Activated CD4-positive, alpha-beta T cell treated with anti-CD3 and anti-CD28 coated beads, Interleukin-2, amount 50 U/mL, for 4 hours (primary cell): ENCODE measurements around the gene TP53I3.
A peak's percentile ranks its signal among the peaks of the same experiment; 100 is the strongest.
"Not testable (repeated sequence)": the region's sequence is repeated elsewhere in the genome, so short reads cannot be mapped to it uniquely, and the experiment has no call there.

ENCODE experiments used
- DNase-seq, 2 experiments: peaks; one replicate each; pipeline ENCODE4 v3.0.0-alpha.2; 2020

The TP53I3 gene

DNA sequence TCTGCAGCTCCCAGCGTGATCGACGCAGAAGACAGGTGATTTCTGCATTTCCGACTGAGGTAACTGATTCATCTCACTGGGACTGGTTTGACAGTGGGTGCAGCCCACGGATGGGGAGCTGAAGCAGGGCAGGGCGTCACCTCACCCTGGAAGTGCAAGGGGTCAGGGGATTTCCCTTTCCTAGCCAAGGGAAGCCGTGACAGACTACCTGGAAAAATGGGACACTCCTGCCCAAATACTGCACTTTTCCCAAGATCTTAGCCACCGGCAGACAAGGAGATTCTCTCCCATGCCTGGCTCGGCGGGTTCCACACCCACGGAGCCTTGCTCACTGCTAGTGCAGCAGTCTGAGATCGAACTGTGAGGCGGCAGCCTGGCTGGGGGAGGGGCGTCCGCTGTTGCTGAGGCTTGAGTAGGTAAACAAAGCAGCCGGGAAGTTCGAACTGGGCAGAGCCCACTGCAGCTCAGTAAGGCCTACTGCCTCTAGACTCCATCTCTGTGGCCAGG is 10.6 kb upstream of the TP53I3 start:
- not testable (repeated sequence) for DNase-seq

GRCh38 chr2:24093270-24093669 is 8.6 kb upstream of the TP53I3 start:
- not testable (repeated sequence) for DNase-seq

DNA sequence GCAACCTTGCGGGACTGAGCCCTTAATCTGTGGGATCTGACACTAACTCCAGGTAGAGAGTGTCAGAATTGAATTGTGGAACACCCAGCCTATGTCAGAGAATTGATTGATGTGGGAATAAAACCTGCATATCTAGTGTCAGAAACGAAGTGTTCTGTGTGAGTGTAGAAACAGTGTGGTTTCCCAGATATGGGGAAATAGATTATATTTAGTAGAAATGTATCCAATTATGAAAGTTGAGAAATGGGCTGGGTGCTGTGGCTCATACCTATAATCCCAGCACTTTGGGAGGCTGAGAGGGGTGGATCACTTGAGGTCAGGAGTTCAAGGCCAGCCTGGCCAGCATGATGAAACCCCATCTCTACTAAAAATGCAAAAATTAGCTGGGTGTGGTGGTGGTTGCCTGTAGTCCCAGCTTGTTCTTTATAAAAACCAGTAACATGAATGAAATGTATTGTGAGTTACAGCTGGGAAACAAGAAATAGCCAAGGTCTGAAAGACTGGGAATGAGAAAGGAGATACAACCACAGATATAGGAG is 4.3 kb upstream of the TP53I3 start:
- DNase-seq = no peak

DNA sequence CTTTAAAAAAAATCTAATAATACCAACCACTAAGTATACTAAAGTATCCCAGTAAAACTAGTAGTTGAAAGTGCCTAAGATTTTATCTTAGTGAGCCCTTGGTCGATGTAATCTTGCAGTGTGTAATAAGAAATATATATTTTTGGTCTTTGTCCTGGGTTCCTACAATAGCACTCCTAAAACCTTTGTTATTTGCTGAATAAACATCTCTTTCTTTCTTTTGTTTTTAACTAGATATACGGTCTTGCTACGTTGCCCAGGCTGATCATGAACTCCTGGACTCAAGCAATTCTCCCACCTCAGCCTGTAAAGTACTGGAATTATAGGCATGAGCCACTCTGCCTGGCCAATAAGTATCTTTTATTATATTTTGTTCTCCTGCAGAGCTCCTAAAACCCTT is 2.4 kb upstream of the TP53I3 start:
- no peak for DNase-seq

GRCh38 chr2:24086241-24086640 is 1.6 kb upstream of the TP53I3 start:
- DNase-seq = no peak

GRCh38 chr2:24085200-24085489 is 511 bp upstream of the TP53I3 start:
- DNase-seq = no peak

- no peak for DNase-seq
These were observed 858 bp downstream of the TP53I3 start for GRCh38 chr2:24083567-24084385.

GRCh38 chr2:24082787-24083566 is 1.7 kb downstream of the TP53I3 start:
- DNase-seq = no peak

GRCh38 chr2:24080701-24081100 is 3.9 kb downstream of the TP53I3 start:
- no peak for DNase-seq

GRCh38 chr2:24077879-24078278 is 6.8 kb downstream of the TP53I3 start:
- DNase-seq = no peak

- DNase-seq = no peak
These were observed 7.1 kb downstream of the TP53I3 start for GRCh38 chr2:24077535-24077877.

- DNase-seq = no peak
These were observed 7.6 kb downstream of the TP53I3 start for GRCh38 chr2:24076849-24077534.

GRCh38 chr2:24075915-24076848 is 8.5 kb downstream of the TP53I3 start, which contains the start of gene SF3B6:
Gene SF3B6 (minus strand): TSS chr2:24076326. CDS start chr2:24076229, 97 bp downstream.
- DNase-seq = peak; percentile 100

DNA sequence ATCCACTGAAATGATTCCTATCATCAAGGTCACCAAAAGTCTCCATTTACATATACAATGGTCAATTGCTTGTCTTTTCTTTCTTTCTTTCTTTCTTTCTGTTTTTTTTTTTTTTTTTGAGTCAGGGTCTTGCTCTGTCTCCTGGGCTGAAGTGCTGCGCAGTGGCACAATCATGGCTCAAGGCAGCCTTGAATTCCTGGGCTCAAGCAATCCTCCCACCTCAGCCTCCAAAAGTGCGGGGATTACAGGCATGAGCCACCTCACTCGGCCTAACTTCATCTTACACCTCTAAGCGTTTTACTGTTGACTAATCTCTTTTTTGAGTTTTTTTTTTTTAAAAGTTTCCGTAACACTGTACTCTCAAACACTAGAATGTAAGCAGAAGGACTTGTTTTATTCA is 9.4 kb downstream of the TP53I3 start:
- no peak for DNase-seq

DNA sequence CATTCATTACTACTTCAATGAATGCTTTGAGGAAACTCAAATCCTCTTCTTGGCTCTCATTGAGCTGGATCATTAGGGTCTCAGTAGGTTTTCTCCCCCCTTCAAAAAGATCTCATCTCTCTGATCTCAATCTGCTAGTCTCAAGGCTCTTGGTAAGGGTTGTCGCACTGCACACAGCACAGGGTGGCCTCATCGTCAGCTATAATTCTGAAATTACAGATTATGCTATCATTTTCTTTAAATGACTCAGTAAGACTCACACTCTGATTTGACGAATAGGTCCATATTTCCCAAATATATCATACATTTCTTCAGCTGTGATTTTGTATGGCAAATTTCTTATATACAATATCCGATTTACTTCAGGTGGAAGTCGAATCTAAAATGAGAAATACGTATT is 10.8 kb downstream of the TP53I3 start:
- no peak for DNase-seq

GRCh38 chr2:24072259-24072658 is 12.4 kb downstream of the TP53I3 start:
- DNase-seq = no peak

- DNase-seq = no peak
These were observed 19.3 kb downstream of the TP53I3 start for GRCh38 chr2:24065341-24065740.

- no peak for DNase-seq
These were observed 25.9 kb downstream of the TP53I3 start for GRCh38 chr2:24058564-24059271.

DNA sequence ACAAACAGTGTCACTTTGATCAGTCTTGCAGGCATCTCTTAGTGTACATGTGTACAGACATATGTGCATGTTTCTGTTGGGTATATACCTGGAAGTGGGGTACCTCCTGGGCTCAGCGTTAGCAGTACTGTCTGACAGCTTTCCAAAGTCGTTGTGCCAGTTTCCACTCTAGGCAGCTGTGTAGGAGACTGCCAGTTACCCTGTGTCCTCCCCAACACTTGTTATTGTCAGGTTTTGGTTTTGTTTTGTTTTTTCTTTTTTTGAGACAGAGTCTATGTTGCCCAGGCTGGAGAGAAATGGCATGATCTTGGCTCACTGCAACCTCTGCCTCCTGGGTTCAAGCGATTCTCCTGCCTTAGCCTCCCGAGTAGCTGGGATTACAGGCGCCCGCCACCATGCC is 28.9 kb downstream of the TP53I3 start:
- DNase-seq = no peak

GRCh38 chr2:24054366-24055010 is 30.1 kb downstream of the TP53I3 start:
- DNase-seq = no peak

DNA sequence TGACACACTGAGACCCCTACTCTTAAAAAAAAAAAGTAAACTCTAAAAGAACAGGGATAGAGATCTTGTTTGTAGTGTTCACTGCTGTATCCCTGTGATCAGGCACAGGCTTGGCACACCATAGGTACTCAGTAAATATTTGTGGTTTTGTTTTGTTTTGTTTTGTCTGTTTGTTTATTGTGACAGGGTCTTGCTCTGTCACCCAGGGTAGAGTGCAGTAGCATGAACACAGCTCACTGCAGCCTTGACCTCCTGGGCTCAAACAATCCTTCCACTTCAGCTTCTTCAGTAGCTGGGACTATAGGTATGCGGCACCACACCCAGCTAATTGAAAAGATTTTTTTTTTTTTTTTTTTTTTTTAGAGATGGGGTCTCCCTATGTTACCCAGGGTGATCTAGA is 31.7 kb downstream of the TP53I3 start:
- DNase-seq = no peak
